ENCODE results near the gene FOXC1. TPM values are rescaled to one million over a fixed set of nuclear protein-coding genes. Genes with fewer than 3 reads are reported as not detected.

FOXC1 gene
- total and polyA plus RNA-seq, 4 donors, result 0.08 to 0.33 (median 0.14) TPM

DNA sequence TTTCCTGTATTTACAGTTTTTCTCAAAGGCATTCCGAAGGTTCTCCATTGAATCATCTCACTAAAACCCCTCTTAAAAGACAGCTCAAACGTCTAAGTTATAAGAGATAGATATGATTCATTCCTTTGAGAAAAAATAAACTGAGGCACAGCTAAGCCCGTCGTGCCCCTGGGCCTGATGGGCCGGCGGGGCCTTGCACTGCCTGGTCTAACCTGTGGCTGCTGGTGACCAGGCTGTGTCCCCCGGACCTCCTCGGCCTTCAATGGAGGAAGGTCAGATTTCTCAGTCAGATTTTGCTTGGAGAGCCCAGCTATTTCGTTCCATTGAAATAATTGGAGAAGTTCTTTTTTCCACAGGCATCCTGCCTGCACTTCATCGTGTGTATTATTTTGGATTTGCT is 11.3 kb upstream of the FOXC1 start:
- Histone ChIP-seq H3K9me3 (ENCODE audit: control insufficient read depth in 4 of 4, low read length in 3 of 4) (no peaks in the 10 kb centered on the region), H3K9ac (ENCODE audit: low read depth in 1 of 2, low read length in 2 of 2) (no peak overlapping the region), H3K36me3 (ENCODE audit: control insufficient read depth in 4 of 4, insufficient read depth in 3 of 4, low read depth in 1 of 4, low read length in 3 of 4) (no peaks in the 10 kb centered on the region), H3K27ac (ENCODE audit: low read depth in 1 of 2, low read length in 2 of 2) (no peak overlapping the region), H3K4me1 (ENCODE audit: control insufficient read depth in 4 of 4, insufficient read depth in 4 of 4, low read length in 3 of 4) (peaks cover 0 to 7% (median 1%) of the 10 kb centered on the region in 4 donors), H3K4me3 (ENCODE audit: low read depth in 1 of 3, low read length in 3 of 3) (no peak overlapping the region), H3K27me3 (ENCODE audit: control insufficient read depth in 4 of 4, insufficient read depth in 4 of 4, low read length in 3 of 4) (peaks cover 0 to 12% (median 8%) of the 10 kb centered on the region in 4 donors)
- DNase-seq (ENCODE audit: low spot score), result no peak
- TF ChIP-seq, protein P1, sequence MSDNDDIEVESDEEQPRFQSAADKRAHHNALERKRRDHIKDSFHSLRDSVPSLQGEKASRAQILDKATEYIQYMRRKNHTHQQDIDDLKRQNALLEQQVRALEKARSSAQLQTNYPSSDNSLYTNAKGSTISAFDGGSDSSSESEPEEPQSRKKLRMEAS (IDR thresholded peaks at IDR 0.05), result no peak
- TF ChIP-seq, protein P2, sequence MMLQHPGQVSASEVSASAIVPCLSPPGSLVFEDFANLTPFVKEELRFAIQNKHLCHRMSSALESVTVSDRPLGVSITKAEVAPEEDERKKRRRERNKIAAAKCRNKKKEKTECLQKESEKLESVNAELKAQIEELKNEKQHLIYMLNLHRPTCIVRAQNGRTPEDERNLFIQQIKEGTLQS (IDR thresholded peaks at IDR 0.05), result no peak
- no peak for TF ChIP-seq RAD21 (IDR thresholded peaks at IDR 0.05)
- TF ChIP-seq EGR1 (IDR thresholded peaks at IDR 0.05; ENCODE audit: low read depth in 2 of 2), result no peak
- no peak for TF ChIP-seq GABPA (IDR thresholded peaks at IDR 0.05 in 1 of 2, conservative IDR thresholded peaks at IDR 0.05 in 1 of 2)
- TF ChIP-seq, protein P3, sequence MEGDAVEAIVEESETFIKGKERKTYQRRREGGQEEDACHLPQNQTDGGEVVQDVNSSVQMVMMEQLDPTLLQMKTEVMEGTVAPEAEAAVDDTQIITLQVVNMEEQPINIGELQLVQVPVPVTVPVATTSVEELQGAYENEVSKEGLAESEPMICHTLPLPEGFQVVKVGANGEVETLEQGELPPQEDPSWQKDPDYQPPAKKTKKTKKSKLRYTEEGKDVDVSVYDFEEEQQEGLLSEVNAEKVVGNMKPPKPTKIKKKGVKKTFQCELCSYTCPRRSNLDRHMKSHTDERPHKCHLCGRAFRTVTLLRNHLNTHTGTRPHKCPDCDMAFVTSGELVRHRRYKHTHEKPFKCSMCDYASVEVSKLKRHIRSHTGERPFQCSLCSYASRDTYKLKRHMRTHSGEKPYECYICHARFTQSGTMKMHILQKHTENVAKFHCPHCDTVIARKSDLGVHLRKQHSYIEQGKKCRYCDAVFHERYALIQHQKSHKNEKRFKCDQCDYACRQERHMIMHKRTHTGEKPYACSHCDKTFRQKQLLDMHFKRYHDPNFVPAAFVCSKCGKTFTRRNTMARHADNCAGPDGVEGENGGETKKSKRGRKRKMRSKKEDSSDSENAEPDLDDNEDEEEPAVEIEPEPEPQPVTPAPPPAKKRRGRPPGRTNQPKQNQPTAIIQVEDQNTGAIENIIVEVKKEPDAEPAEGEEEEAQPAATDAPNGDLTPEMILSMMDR (IDR thresholded peaks at IDR 0.05; ENCODE audit: low read depth, low read length, missing input control), result no peak
- no peak for TF ChIP-seq FOXA1 (IDR thresholded peaks at IDR 0.05)
- no peak for TF ChIP-seq HNF4A (conservative IDR thresholded peaks at IDR 0.05)
- no peak for TF ChIP-seq JUND (IDR thresholded peaks at IDR 0.05)
- TF ChIP-seq NR2F2 (IDR thresholded peaks at IDR 0.05), result no peak
- no peak for TF ChIP-seq TAF1 (conservative IDR thresholded peaks at IDR 0.05)
- TF ChIP-seq YY1 (IDR thresholded peaks at IDR 0.05), result no peak
- TF ChIP-seq, protein P4, sequence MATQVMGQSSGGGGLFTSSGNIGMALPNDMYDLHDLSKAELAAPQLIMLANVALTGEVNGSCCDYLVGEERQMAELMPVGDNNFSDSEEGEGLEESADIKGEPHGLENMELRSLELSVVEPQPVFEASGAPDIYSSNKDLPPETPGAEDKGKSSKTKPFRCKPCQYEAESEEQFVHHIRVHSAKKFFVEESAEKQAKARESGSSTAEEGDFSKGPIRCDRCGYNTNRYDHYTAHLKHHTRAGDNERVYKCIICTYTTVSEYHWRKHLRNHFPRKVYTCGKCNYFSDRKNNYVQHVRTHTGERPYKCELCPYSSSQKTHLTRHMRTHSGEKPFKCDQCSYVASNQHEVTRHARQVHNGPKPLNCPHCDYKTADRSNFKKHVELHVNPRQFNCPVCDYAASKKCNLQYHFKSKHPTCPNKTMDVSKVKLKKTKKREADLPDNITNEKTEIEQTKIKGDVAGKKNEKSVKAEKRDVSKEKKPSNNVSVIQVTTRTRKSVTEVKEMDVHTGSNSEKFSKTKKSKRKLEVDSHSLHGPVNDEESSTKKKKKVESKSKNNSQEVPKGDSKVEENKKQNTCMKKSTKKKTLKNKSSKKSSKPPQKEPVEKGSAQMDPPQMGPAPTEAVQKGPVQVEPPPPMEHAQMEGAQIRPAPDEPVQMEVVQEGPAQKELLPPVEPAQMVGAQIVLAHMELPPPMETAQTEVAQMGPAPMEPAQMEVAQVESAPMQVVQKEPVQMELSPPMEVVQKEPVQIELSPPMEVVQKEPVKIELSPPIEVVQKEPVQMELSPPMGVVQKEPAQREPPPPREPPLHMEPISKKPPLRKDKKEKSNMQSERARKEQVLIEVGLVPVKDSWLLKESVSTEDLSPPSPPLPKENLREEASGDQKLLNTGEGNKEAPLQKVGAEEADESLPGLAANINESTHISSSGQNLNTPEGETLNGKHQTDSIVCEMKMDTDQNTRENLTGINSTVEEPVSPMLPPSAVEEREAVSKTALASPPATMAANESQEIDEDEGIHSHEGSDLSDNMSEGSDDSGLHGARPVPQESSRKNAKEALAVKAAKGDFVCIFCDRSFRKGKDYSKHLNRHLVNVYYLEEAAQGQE (IDR thresholded peaks at IDR 0.05), result no peak
- no peak for TF ChIP-seq HNF4G (IDR thresholded peaks at IDR 0.05)
- TF ChIP-seq SP1 (IDR thresholded peaks at IDR 0.05), result no peak
- 74% methylated on average over 10 of the region's 10 CpGs for WGBS

DNA sequence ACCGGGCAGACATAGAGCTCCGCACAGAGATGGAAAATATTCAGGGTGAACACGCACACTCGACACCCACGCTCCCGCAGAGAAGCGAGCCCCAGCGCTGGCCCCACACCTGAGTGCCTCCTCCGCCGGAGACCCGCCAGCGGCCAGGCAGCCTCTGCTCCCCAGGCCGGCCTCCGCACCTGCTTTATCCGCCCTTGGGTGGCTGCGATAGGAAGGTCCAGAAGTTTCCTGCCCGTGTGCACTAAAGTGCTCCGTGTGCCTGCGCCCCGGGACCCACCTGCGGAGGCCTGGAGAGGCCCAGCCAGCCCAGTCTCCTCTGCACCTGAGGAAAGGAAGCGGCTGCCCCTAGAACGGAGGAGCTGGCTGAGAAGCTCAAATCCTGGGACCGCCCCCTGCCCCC is 10.8 kb upstream of the FOXC1 start:
- no peak for DNase-seq (ENCODE audit: low spot score)
- Histone ChIP-seq H3K4me1 (ENCODE audit: control insufficient read depth in 4 of 4, insufficient read depth in 4 of 4, low read length in 3 of 4) (peaks cover 0 to 7% (median 1%) of the 10 kb centered on the region in 4 donors), H3K36me3 (ENCODE audit: control insufficient read depth in 4 of 4, insufficient read depth in 3 of 4, low read depth in 1 of 4, low read length in 3 of 4) (no peaks in the 10 kb centered on the region), H3K9ac (ENCODE audit: low read depth in 1 of 2, low read length in 2 of 2) (no peak overlapping the region), H3K27me3 (ENCODE audit: control insufficient read depth in 4 of 4, insufficient read depth in 4 of 4, low read length in 3 of 4) (peaks cover 0 to 14% (median 8%) of the 10 kb centered on the region in 4 donors), H3K9me3 (ENCODE audit: control insufficient read depth in 4 of 4, low read length in 3 of 4) (no peaks in the 10 kb centered on the region), H3K27ac (ENCODE audit: low read depth in 1 of 2, low read length in 2 of 2) (no peak overlapping the region), H3K4me3 (ENCODE audit: low read depth in 1 of 3, low read length in 3 of 3) (no peak overlapping the region)
- TF ChIP-seq HNF4G (IDR thresholded peaks at IDR 0.05), result no peak
- TF ChIP-seq FOXA2 (IDR thresholded peaks at IDR 0.05), result no peak
- TF ChIP-seq, protein P5, sequence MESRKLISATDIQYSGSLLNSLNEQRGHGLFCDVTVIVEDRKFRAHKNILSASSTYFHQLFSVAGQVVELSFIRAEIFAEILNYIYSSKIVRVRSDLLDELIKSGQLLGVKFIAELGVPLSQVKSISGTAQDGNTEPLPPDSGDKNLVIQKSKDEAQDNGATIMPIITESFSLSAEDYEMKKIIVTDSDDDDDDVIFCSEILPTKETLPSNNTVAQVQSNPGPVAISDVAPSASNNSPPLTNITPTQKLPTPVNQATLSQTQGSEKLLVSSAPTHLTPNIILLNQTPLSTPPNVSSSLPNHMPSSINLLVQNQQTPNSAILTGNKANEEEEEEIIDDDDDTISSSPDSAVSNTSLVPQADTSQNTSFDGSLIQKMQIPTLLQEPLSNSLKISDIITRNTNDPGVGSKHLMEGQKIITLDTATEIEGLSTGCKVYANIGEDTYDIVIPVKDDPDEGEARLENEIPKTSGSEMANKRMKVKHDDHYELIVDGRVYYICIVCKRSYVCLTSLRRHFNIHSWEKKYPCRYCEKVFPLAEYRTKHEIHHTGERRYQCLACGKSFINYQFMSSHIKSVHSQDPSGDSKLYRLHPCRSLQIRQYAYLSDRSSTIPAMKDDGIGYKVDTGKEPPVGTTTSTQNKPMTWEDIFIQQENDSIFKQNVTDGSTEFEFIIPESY (IDR thresholded peaks at IDR 0.05), result no peak
- TF ChIP-seq, protein P2 (IDR thresholded peaks at IDR 0.05), result no peak
- no peak for TF ChIP-seq GABPA (IDR thresholded peaks at IDR 0.05 in 1 of 2, conservative IDR thresholded peaks at IDR 0.05 in 1 of 2)
- TF ChIP-seq FOXA1 (IDR thresholded peaks at IDR 0.05), result no peak
- TF ChIP-seq JUND (IDR thresholded peaks at IDR 0.05), result no peak
- TF ChIP-seq RAD21 (IDR thresholded peaks at IDR 0.05), result no peak
- no peak for TF ChIP-seq NR2F2 (IDR thresholded peaks at IDR 0.05)
- TF ChIP-seq SP1 (IDR thresholded peaks at IDR 0.05), result no peak
- WGBS, result 83% methylated on average over 24 of the region's 24 CpGs
